HEK293 (cell line): ENCODE data around the gene TMEM239.

ENCODE experiments used
- CTCF ChIA-PET: fragments of 350-600 bp; formaldehyde crosslinking; extraction: SDS; loops from one replicate; lab custom pipeline; 2021; ENCODE audit warnings: antibody characterized with exemption; lab: Yijun Ruan, JAX
- POLR2A ChIA-PET: fragments of 300-600 bp; formaldehyde crosslinking; extraction: SDS; loops from one replicate; lab custom pipeline; 2020; ENCODE audit warnings: antibody characterized with exemption, inconsistent platforms; lab: Yijun Ruan, JAX
- H3K27ac ChIP-seq: fragments of 200-500 bp; sonication (Bioruptor generic); 2 replicates; pipeline ENCODE4 v1.5.1; 2014; ENCODE audit warnings: low read depth, low read length, control low read depth, inconsistent platforms; ENCODE audit errors: extremely low read depth
- H3K36me3 ChIP-seq, 2 experiments: fragments of 200-500 bp in 1 of 2; sonication (Bioruptor generic) in 1 of 2; 1 replicate in 1 of 2; 2 replicates in 1 of 2; pipeline ENCODE4 v1.5.1; 2014 to 2017; ENCODE audit warnings: inconsistent platforms in 2 of 2, low read length in 2 of 2; ENCODE audit not compliant: control insufficient read depth in 2 of 2, insufficient read depth in 1 of 2
- H3K4me1 ChIP-seq: fragments of 200-500 bp; sonication (Bioruptor generic); 2 replicates; pipeline ENCODE4 v1.5.1; 2014; ENCODE audit warnings: mild to moderate bottlenecking, low read length, inconsistent platforms; ENCODE audit not compliant: control insufficient read depth, insufficient read depth
- H3K4me3 ChIP-seq: 2 replicates; pipeline ENCODE4 v1.5.1; 2011; ENCODE audit warnings: low read depth, mild to moderate bottlenecking, control low read depth, low read length, moderate library complexity
- H3K9me3 ChIP-seq: fragments of 200-500 bp; sonication (Bioruptor generic); 2 replicates; pipeline ENCODE4 v1.5.1; 2014; ENCODE audit warnings: low read depth, low read length, inconsistent platforms; ENCODE audit not compliant: control insufficient read depth, insufficient read depth
- ATF2 ChIP-seq: fragments of 450-650 bp; formaldehyde crosslinking; IDR thresholded peaks from 2 replicates; pipeline ENCODE4 v1.5.1; 2016; ENCODE audit warnings: missing biosample characterization, missing genetic modification characterization, low read depth
- KLF17 ChIP-seq: fragments of 450-650 bp; formaldehyde crosslinking; IDR thresholded peaks from 2 replicates; pipeline ENCODE4 v1.5.1; 2016; ENCODE audit warnings: missing biosample characterization, missing genetic modification characterization
- PATZ1 ChIP-seq: fragments of 450-650 bp; formaldehyde crosslinking; IDR thresholded peaks from 2 replicates; pipeline ENCODE4 v1.5.1; 2016; ENCODE audit warnings: missing biosample characterization, missing genetic modification characterization
- SCRT2 ChIP-seq: fragments of 450-650 bp; formaldehyde crosslinking; IDR thresholded peaks from 2 replicates; pipeline ENCODE4 v1.5.1; 2016; ENCODE audit warnings: missing biosample characterization, missing genetic modification characterization
- SP2 ChIP-seq: fragments of 450-650 bp; formaldehyde crosslinking; IDR thresholded peaks from 2 replicates; pipeline ENCODE4 v1.5.1; 2016; ENCODE audit warnings: missing biosample characterization, missing genetic modification characterization
- ZBTB17 ChIP-seq: fragments of 450-650 bp; formaldehyde crosslinking; IDR thresholded peaks from 2 replicates; pipeline ENCODE4 v1.5.1; 2016; ENCODE audit warnings: missing biosample characterization, missing genetic modification characterization
- ZNF114 ChIP-seq: fragments of 450-650 bp; formaldehyde crosslinking; IDR thresholded peaks from 2 replicates; pipeline ENCODE4 v1.5.0; 2017; ENCODE audit warnings: missing biosample characterization, missing genetic modification characterization
- ZNF174 ChIP-seq: fragments of 450-650 bp; formaldehyde crosslinking; IDR thresholded peaks from 2 replicates; pipeline ENCODE4 v1.5.0; 2017; ENCODE audit warnings: missing biosample characterization, mild to moderate bottlenecking, missing genetic modification characterization
- ZNF202 ChIP-seq: fragments of 450-650 bp; formaldehyde crosslinking; IDR thresholded peaks from 2 replicates; pipeline ENCODE4 v1.5.1; 2016; ENCODE audit warnings: missing biosample characterization, missing genetic modification characterization, borderline replicate concordance
- ZNF214 ChIP-seq: fragments of 450-650 bp; formaldehyde crosslinking; IDR thresholded peaks from 2 replicates; pipeline ENCODE4 v1.5.1; 2017; ENCODE audit warnings: missing biosample characterization, mild to moderate bottlenecking, missing genetic modification characterization, borderline replicate concordance
- ZNF311 ChIP-seq: fragments of 450-650 bp; formaldehyde crosslinking; IDR thresholded peaks from 2 replicates; pipeline ENCODE4 v1.5.1; 2017; ENCODE audit warnings: missing biosample characterization, missing genetic modification characterization, borderline replicate concordance
- ZNF335 ChIP-seq: fragments of 450-650 bp; formaldehyde crosslinking; conservative IDR thresholded peaks from 2 replicates; pipeline ENCODE4 v1.5.1; 2016; ENCODE audit warnings: missing biosample characterization, missing genetic modification characterization
- ZNF341 ChIP-seq: fragments of 450-650 bp; formaldehyde crosslinking; IDR thresholded peaks from 2 replicates; pipeline ENCODE4; 2016; ENCODE audit warnings: low read depth, missing biosample characterization, missing genetic modification characterization
- ZNF362 ChIP-seq: fragments of 450-650 bp; formaldehyde crosslinking; IDR thresholded peaks from 2 replicates; pipeline ENCODE4 v1.5.1; 2016; ENCODE audit warnings: missing biosample characterization, missing genetic modification characterization
- ZNF366 ChIP-seq: fragments of 450-650 bp; formaldehyde crosslinking; conservative IDR thresholded peaks from 2 replicates; pipeline ENCODE4 v1.5.1; 2016; ENCODE audit warnings: missing biosample characterization, missing genetic modification characterization
- ZNF433 ChIP-seq: fragments of 450-650 bp; formaldehyde crosslinking; IDR thresholded peaks from 2 replicates; pipeline ENCODE4 v1.5.1; 2016; ENCODE audit warnings: missing biosample characterization, missing genetic modification characterization, low read depth
- ZNF510 ChIP-seq: fragments of 450-650 bp; formaldehyde crosslinking; IDR thresholded peaks from 2 replicates; pipeline ENCODE4 v1.5.1; 2018; ENCODE audit warnings: mild to moderate bottlenecking, missing genetic modification characterization, missing biosample characterization; ENCODE audit not compliant: insufficient replicate concordance
- ZNF610 ChIP-seq: fragments of 450-650 bp; formaldehyde crosslinking; IDR thresholded peaks from 2 replicates; pipeline ENCODE4 v1.5.1; 2016; ENCODE audit warnings: missing biosample characterization, missing genetic modification characterization, borderline replicate concordance
- ZNF660 ChIP-seq: fragments of 450-650 bp; IDR thresholded peaks from 2 replicates; pipeline ENCODE4 v1.5.1; 2018; ENCODE audit warnings: missing biosample characterization, mild to moderate bottlenecking, missing genetic modification characterization
- ZNF670 ChIP-seq: fragments of 450-650 bp; formaldehyde crosslinking; IDR thresholded peaks from 2 replicates; pipeline ENCODE4 v1.5.1; 2016; ENCODE audit warnings: missing biosample characterization, missing genetic modification characterization, low read depth
- ZNF776 ChIP-seq: fragments of 450-650 bp; formaldehyde crosslinking; IDR thresholded peaks from 2 replicates; pipeline ENCODE4 v1.5.0; 2017; ENCODE audit warnings: missing biosample characterization, missing genetic modification characterization, borderline replicate concordance

TMEM239 gene

GRCh38 chr20:2836035-2836434 is 19.9 kb downstream of the TMEM239 start:
- Histone ChIP-seq H3K4me1 (peaks cover 4% of the 10 kb centered on the region; the same call in 1 of the 2 replicates), H3K4me3 (no peak overlapping the region), H3K36me3 (peaks cover 9 to 55% of the 10 kb centered on the region in 2 experiments; a peak in 2 of 3 replicates), H3K9me3 (no peaks in the 10 kb centered on the region), H3K27ac (no peak overlapping the region)
- CTCF ChIA-PET = no interaction called here
- POLR2A ChIA-PET = interaction anchor here (1.4 kb wide), 1 partner anchor 14 kb away, joined by 3 read pairs; no protein-coding TSS in a partner anchor
- no peak for TF ChIP-seq ZNF362 (tag by site-specific recombination)
- no peak for TF ChIP-seq ATF2
- no peak for TF ChIP-seq ZNF341 (tag by site-specific recombination)
- no peak for TF ChIP-seq ZNF335 (tag by site-specific recombination)
- TF ChIP-seq ZBTB17 (tag by site-specific recombination) = no peak
- no peak for TF ChIP-seq ZNF311
- no peak for TF ChIP-seq ZNF670
- TF ChIP-seq ZNF510 = no peak
- TF ChIP-seq ZNF610 = no peak
- TF ChIP-seq ZNF202 = no peak
- TF ChIP-seq ZNF433 = no peak
- no peak for TF ChIP-seq KLF17 (tag by site-specific recombination)
- no peak for TF ChIP-seq PATZ1 (tag by site-specific recombination)
- no peak for TF ChIP-seq ZNF660 (tag by site-specific recombination)
- no peak for TF ChIP-seq ZNF214
- no peak for TF ChIP-seq ZNF366 (tag by site-specific recombination)
- TF ChIP-seq ZNF776 = no peak
- TF ChIP-seq SP2 = no peak
- no peak for TF ChIP-seq ZNF174 (tag by site-specific recombination)

GRCh38 chr20:2837221-2837960 is 21.2 kb downstream of the TMEM239 start:
- TF ChIP-seq ZNF114 (no peak), SCRT2 (tag by site-specific recombination) (0 out of 2 replicates have a peak, but pooled peaks have one; percentile 12)

More at GRCh38 chr20:2837221-2837960, 21.2 kb downstream of the TMEM239 start:
- CTCF ChIA-PET = interaction anchor here (1.3 kb wide), 1 partner anchor 85 kb away, joined by 5 read pairs; no protein-coding TSS in a partner anchor
- POLR2A ChIA-PET = interaction anchor here (0.6 kb wide), 1 partner anchor 60 kb away, joined by 4 read pairs; no protein-coding TSS in a partner anchor
- H3K4me1 ChIP-seq = peaks cover 6% of the 10 kb centered on the region; the same call in 1 of the 2 replicates
- H3K36me3 ChIP-seq = peaks cover 9 to 55% of the 10 kb centered on the region in 2 experiments; a peak in 2 of 3 replicates
- no peak overlapping the region for H3K27ac ChIP-seq
- no peaks in the 10 kb centered on the region for H3K9me3 ChIP-seq
- no peak overlapping the region for H3K4me3 ChIP-seq
